Natural killer cell (primary cell): Measurements from ENCODE around the gene SEC24D. TPM values are rescaled to one million over a fixed set of nuclear protein-coding genes. Genes with fewer than 3 reads are reported as not detected.

Experiments used
- ATAC-seq, 3 donors: fragments of 150-1000 bp in 2 of 3; fragments of 200-7000 bp in 1 of 3; cut with Tn5 transposase; 1 replicate in 1 of 3; 2 replicates in 2 of 3; pipeline ENCODE4 v1.10.0; 2021; ENCODE audit warnings: mild to moderate bottlenecking in 2 of 3, moderate library complexity in 2 of 3
- DNase-seq, 2 donors: peaks; one replicate each; pipeline versions ENCODE4 v3.0.0 to v3.0.0-alpha.2; 2013 to 2021; ENCODE audit warnings: mixed read lengths in 1 of 2
- H3K27ac ChIP-seq: one replicate; pipeline ENCODE4 v1.5.1; 2013; ENCODE audit warnings: mild to moderate bottlenecking, low read length
- H3K27me3 ChIP-seq: one replicate; pipeline ENCODE4 v1.6.1; 2013; ENCODE audit warnings: low read length; ENCODE audit not compliant: control insufficient read depth, insufficient read depth
- H3K36me3 ChIP-seq: one replicate; pipeline ENCODE4 v1.6.1; 2013; ENCODE audit warnings: low read length; ENCODE audit not compliant: control insufficient read depth, insufficient read depth
- H3K4me1 ChIP-seq: one replicate; pipeline ENCODE4 v1.6.1; 2013; ENCODE audit warnings: low read length; ENCODE audit not compliant: control insufficient read depth, insufficient read depth
- H3K4me3 ChIP-seq: one replicate; pipeline ENCODE4 v1.5.1; 2013; ENCODE audit warnings: low read length
- H3K9me3 ChIP-seq: one replicate; pipeline ENCODE4 v1.6.1; 2013; ENCODE audit warnings: low read length; ENCODE audit not compliant: control insufficient read depth, insufficient read depth
- H3K27ac Mint-ChIP-seq, 2 donors: one replicate each; pipeline ENCODE4 v1.8.0; 2022; ENCODE audit warnings: mild to moderate bottlenecking in 2 of 2, mixed read lengths in 2 of 2, moderate library complexity in 1 of 2
- H3K27me3 Mint-ChIP-seq, 2 donors: one replicate each; pipeline ENCODE4 v1.8.0; 2022; ENCODE audit warnings: low read depth in 2 of 2, mixed read lengths in 2 of 2
- H3K36me3 Mint-ChIP-seq: one replicate; pipeline ENCODE4 v1.8.0; 2022; ENCODE audit warnings: mixed read lengths
- H3K4me1 Mint-ChIP-seq, 2 donors: one replicate each; pipeline ENCODE4 v1.8.0; 2022; ENCODE audit warnings: mixed read lengths in 2 of 2
- H3K4me3 Mint-ChIP-seq: one replicate; pipeline ENCODE4 v1.8.0; 2022; ENCODE audit warnings: mild to moderate bottlenecking, moderate library complexity, mixed read lengths
- H3K9me3 Mint-ChIP-seq, 2 donors: one replicate each; pipeline ENCODE4 v1.8.0; 2022; ENCODE audit warnings: mixed read lengths in 2 of 2
- WGBS: methylation state at CpG from one replicate; pipeline ENCODE4 v1.1.7; 2013; ENCODE audit warnings: missing lambda C conversion rate; ENCODE audit not compliant: insufficient coverage; 5-methylcytosine and 5-hydroxymethylcytosine counted together
- intact Hi-C: fragments of 100-400 bp; cut with micrococcal nuclease; formaldehyde crosslinking; loops from one replicate; pipeline ENCODE4 v1.14.2; 2022
- total RNA-seq, 4 donors: library from RNA; stranded (reverse); fragments of 120-200 nt in 1 of 4; gene quantifications; one replicate each; pipeline versions ENCODE4 v1.2.3 to v1.2.4, GENCODE V29; 2013 to 2022
- TF ChIP-seq, protein P1 (sequence below): fragments of 200-600 bp; IDR thresholded peaks from one replicate; pipeline ENCODE4 v1.8.0; 2022; ENCODE audit warnings: antibody characterized with exemption

SEC24D gene
- total RNA-seq, 3 donors from 2014 or later (not counting 1 experiment from before 2014, with no cell fraction given), result 32.7 to 50.2 (median 35.2) TPM

DNA sequence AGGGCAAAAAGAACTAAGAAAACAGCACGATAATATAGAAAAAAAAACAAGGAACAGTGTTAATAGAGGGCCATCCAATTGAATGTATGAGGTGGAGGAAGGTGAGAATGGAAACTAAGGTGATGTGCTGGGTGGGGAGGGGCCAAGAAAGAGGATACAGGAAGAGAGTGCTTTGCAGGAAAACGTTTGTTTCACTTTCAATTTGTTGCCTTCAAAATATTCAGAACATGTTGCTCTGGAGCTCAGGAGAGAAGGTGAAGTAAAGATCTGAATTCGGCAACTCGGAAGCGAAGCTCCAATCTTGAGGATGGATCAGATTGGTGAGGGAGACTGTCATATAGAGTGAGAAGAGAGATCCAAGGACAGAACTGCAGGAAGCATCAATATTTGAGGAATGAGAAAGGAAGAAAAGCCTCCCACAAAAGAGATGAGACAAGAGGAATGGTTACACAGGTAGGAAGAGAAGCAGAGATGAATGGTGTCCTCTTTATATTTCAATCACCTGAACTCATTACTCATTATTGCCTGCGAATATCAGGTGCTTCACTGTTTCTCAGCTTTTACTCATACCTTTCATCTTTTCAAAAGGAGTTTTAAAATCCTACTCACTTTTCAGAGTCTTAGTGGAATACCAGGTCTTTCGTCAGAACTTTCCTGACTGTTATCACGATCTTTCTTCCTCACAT lies 14.7 kb upstream of the SEC24D start:
- peak overlapping the region; percentile 75 to 95 for H3K27ac Mint-ChIP-seq
- H3K27ac ChIP-seq, result peak overlapping the region; percentile 72
- intact Hi-C loops, result no loop called here
- H3K27me3 Mint-ChIP-seq, result peaks cover 6 to 22% of the 10 kb centered on the region in 2 donors
- peaks cover 15 to 16% of the 10 kb centered on the region in 2 donors for H3K4me1 Mint-ChIP-seq
- no peaks in the 10 kb centered on the region for H3K9me3 ChIP-seq
- H3K4me1 ChIP-seq, result no peaks in the 10 kb centered on the region
- H3K36me3 Mint-ChIP-seq, result no peaks in the 10 kb centered on the region
- H3K36me3 ChIP-seq, result no peaks in the 10 kb centered on the region
- DNase-seq (peak in 1 of 2 donors; percentile 74), ATAC-seq (peak; percentile 70 to 95 (median 81))
- peak overlapping the region; percentile 94 for H3K4me3 Mint-ChIP-seq
- peaks cover 0 to 2% of the 10 kb centered on the region in 2 donors for H3K9me3 Mint-ChIP-seq
- no peaks in the 10 kb centered on the region for H3K27me3 ChIP-seq
- H3K4me3 ChIP-seq, result peak overlapping the region; percentile 58
- TF ChIP-seq, protein P1, sequence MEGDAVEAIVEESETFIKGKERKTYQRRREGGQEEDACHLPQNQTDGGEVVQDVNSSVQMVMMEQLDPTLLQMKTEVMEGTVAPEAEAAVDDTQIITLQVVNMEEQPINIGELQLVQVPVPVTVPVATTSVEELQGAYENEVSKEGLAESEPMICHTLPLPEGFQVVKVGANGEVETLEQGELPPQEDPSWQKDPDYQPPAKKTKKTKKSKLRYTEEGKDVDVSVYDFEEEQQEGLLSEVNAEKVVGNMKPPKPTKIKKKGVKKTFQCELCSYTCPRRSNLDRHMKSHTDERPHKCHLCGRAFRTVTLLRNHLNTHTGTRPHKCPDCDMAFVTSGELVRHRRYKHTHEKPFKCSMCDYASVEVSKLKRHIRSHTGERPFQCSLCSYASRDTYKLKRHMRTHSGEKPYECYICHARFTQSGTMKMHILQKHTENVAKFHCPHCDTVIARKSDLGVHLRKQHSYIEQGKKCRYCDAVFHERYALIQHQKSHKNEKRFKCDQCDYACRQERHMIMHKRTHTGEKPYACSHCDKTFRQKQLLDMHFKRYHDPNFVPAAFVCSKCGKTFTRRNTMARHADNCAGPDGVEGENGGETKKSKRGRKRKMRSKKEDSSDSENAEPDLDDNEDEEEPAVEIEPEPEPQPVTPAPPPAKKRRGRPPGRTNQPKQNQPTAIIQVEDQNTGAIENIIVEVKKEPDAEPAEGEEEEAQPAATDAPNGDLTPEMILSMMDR, result no peak
- WGBS, result 23% methylated on average over 8 of the region's 8 CpGs

GRCh38 chr4:118849867-118850487 lies 14.1 kb upstream of the SEC24D start:
- H3K4me1 Mint-ChIP-seq, result peaks cover 15 to 16% of the 10 kb centered on the region in 2 donors
- no peaks in the 10 kb centered on the region for H3K36me3 ChIP-seq
- H3K4me3 Mint-ChIP-seq, result peak overlapping the region; percentile 94
- TF ChIP-seq, protein P1, result no peak
- H3K27ac Mint-ChIP-seq, result peak overlapping the region; percentile 75 to 95
- peak overlapping the region; percentile 58 for H3K4me3 ChIP-seq
- 100% methylated on average over 1 of the region's 2 CpGs for WGBS
- no peaks in the 10 kb centered on the region for H3K36me3 Mint-ChIP-seq
- intact Hi-C loops, result no loop called here
- H3K9me3 ChIP-seq, result no peaks in the 10 kb centered on the region
- peak overlapping the region; percentile 72 for H3K27ac ChIP-seq
- no peaks in the 10 kb centered on the region for H3K27me3 ChIP-seq
- peaks cover 6 to 22% of the 10 kb centered on the region in 2 donors for H3K27me3 Mint-ChIP-seq
- DNase-seq (no peak), ATAC-seq (peak in 1 of 3 donors; percentile 21)
- H3K4me1 ChIP-seq, result no peaks in the 10 kb centered on the region
- H3K9me3 Mint-ChIP-seq, result peaks cover 0 to 2% of the 10 kb centered on the region in 2 donors

GRCh38 chr4:118848901-118849300 lies 13.0 kb upstream of the SEC24D start:
- no peak for ATAC-seq
- H3K27ac ChIP-seq, result no peak overlapping the region
- TF ChIP-seq, protein P1, result no peak

More at GRCh38 chr4:118848901-118849300, 13.0 kb upstream of the SEC24D start:
- no peaks in the 10 kb centered on the region for H3K36me3 Mint-ChIP-seq
- peaks cover 0 to 2% of the 10 kb centered on the region in 2 donors for H3K9me3 Mint-ChIP-seq
- H3K27ac Mint-ChIP-seq, result no peak overlapping the region
- peaks cover 15 to 16% of the 10 kb centered on the region in 2 donors for H3K4me1 Mint-ChIP-seq
- intact Hi-C loops, result no loop called here
- Histone ChIP-seq H3K9me3 (no peaks in the 10 kb centered on the region), H3K27me3 (no peaks in the 10 kb centered on the region), H3K4me3 (no peak overlapping the region), H3K4me1 (no peaks in the 10 kb centered on the region), H3K36me3 (no peaks in the 10 kb centered on the region)
- H3K27me3 Mint-ChIP-seq, result peaks cover 6 to 22% of the 10 kb centered on the region in 2 donors
- no peak for DNase-seq
- no peak overlapping the region for H3K4me3 Mint-ChIP-seq
